ENCODE measurements around the gene MSMP.
A peak's percentile ranks its signal among the peaks of the same experiment; 100 is the strongest.

The MSMP gene

GRCh38 chr9:35717132-35717870, 36.8 kb downstream of the MSMP start:
- no peak for DNase-seq

- DNase-seq: no peak
Observed at GRCh38 chr9:35716230-35716629, 37.8 kb downstream of the MSMP start.

GRCh38 chr9:35714579-35715252, 39.4 kb downstream of the MSMP start:
- DNase-seq: no peak

GRCh38 chr9:35714123-35714522, 40.0 kb downstream of the MSMP start:
- DNase-seq: no peak

GRCh38 chr9:35713578-35713977, 40.5 kb downstream of the MSMP start:
- DNase-seq: no peak

GRCh38 chr9:35712762-35713400, 41.2 kb downstream of the MSMP start:
- no peak for DNase-seq

GRCh38 chr9:35711501-35712428, 42.3 kb downstream of the MSMP start:
- DNase-seq: no peak

- no peak for DNase-seq
Observed at GRCh38 chr9:35710818-35711500, 43.1 kb downstream of the MSMP start.

GRCh38 chr9:35708146-35708545, 45.9 kb downstream of the MSMP start:
- DNase-seq: no peak

- no peak for DNase-seq
Observed at GRCh38 chr9:35706951-35707350, 47.1 kb downstream of the MSMP start.

GRCh38 chr9:35705836-35706430, 48.1 kb downstream of the MSMP start:
- no peak for DNase-seq

GRCh38 chr9:35705372-35705771, 48.7 kb downstream of the MSMP start:
- peak in 1 of 2 experiments; percentile 20 for DNase-seq

- no peak for DNase-seq
Observed at GRCh38 chr9:35703906-35704672, 50.0 kb downstream of the MSMP start.

Data from AML-193 (cell line).